Endodermal cell (in vitro differentiated cells): ENCODE measurements around the gene AKAP8. TPM values are rescaled to one million over a fixed set of nuclear protein-coding genes. Genes with fewer than 3 reads are reported as not detected.
A peak's percentile ranks its signal among the peaks of the same experiment; 100 is the strongest.

Experiments
- DNase-seq: peaks from one replicate; pipeline ENCODE4 v3.0.0-alpha.2; 2017
- H3K27ac ChIP-seq: 2 replicates; pipeline ENCODE4 v1.5.1; 2013; ENCODE audit warnings: mild to moderate bottlenecking, low read depth, low read length, moderate library complexity
- H3K27me3 ChIP-seq: 2 replicates; pipeline ENCODE4 v1.6.1; 2013; ENCODE audit warnings: mild to moderate bottlenecking, low read length, moderate library complexity; ENCODE audit not compliant: insufficient read depth, control insufficient read depth, poor library complexity, severe bottlenecking
- H3K36me3 ChIP-seq: 2 replicates; pipeline ENCODE4 v1.7.0; 2013; ENCODE audit warnings: mild to moderate bottlenecking, low read length, moderate library complexity; ENCODE audit not compliant: control insufficient read depth, insufficient read depth
- H3K4me1 ChIP-seq: one replicate; pipeline ENCODE4 v1.7.0; 2013; ENCODE audit warnings: low read length; ENCODE audit not compliant: control insufficient read depth, insufficient read depth
- H3K4me3 ChIP-seq: 2 replicates; pipeline ENCODE4 v1.5.1; 2013; ENCODE audit warnings: mild to moderate bottlenecking, low read length, moderate library complexity
- H3K9ac ChIP-seq: 2 replicates; pipeline ENCODE4 v1.6.1; 2013; ENCODE audit warnings: mild to moderate bottlenecking, low read length, moderate library complexity; ENCODE audit not compliant: poor library complexity, severe bottlenecking; ENCODE audit errors: extremely low read depth
- H3K9me3 ChIP-seq: 2 replicates; pipeline ENCODE4 v1.6.1; 2013; ENCODE audit warnings: mild to moderate bottlenecking, low read length, moderate library complexity; ENCODE audit not compliant: control insufficient read depth
- H3K27ac Mint-ChIP-seq: 2 replicates; pipeline ENCODE4 v1.8.0; 2020; ENCODE audit warnings: mixed read lengths
- H3K27me3 Mint-ChIP-seq: 2 replicates; pipeline ENCODE4 v1.8.0; 2021; ENCODE audit warnings: mild to moderate bottlenecking, mixed read lengths; ENCODE audit not compliant: insufficient read depth
- H3K36me3 Mint-ChIP-seq: 2 replicates; pipeline ENCODE4 v1.8.0; 2020; ENCODE audit warnings: low read depth, mixed read lengths
- H3K4me1 Mint-ChIP-seq: 2 replicates; pipeline ENCODE4 v1.8.0; 2020; ENCODE audit warnings: mixed read lengths
- H3K4me3 Mint-ChIP-seq: 2 replicates; pipeline ENCODE4 v1.8.0; 2020; ENCODE audit warnings: mild to moderate bottlenecking, moderate library complexity, mixed read lengths
- H3K9me3 Mint-ChIP-seq: 2 replicates; pipeline ENCODE4 v1.8.0; 2020; ENCODE audit warnings: mild to moderate bottlenecking, mixed read lengths
- WGBS, 2 experiments: methylation state at CpG; one replicate each; pipeline versions ENCODE4 v1.1.5 to v1.1.7; 2013; ENCODE audit warnings: missing lambda C conversion rate in 2 of 2, mixed read lengths in 1 of 2; ENCODE audit not compliant: insufficient coverage in 1 of 2, insufficient read length in 1 of 2; 5-methylcytosine and 5-hydroxymethylcytosine counted together
- total RNA-seq, 2 donors: library from RNA; stranded (reverse); fragmentation: NEBNext Ultra II Directional in 1 of 2; extraction: Animal tissue kit (Norgen Biotek cat#: 25700) in 1 of 2; gene quantifications; 2 replicates in 1 of 2; 3 replicates in 1 of 2; pipeline ENCODE4 v1.2.1, GENCODE V29; 2021
- TF ChIP-seq, protein P1 (sequence below): fragments of 200-600 bp; sonication (generic); conservative IDR thresholded peaks from 2 replicates; pipeline ENCODE4 v1.5.0; 2021; ENCODE audit warnings: antibody characterized with exemption, mild to moderate bottlenecking

Gene AKAP8
- total RNA-seq, 2 donors from 2014 or later = 34.9 to 39.6 TPM

DNA sequence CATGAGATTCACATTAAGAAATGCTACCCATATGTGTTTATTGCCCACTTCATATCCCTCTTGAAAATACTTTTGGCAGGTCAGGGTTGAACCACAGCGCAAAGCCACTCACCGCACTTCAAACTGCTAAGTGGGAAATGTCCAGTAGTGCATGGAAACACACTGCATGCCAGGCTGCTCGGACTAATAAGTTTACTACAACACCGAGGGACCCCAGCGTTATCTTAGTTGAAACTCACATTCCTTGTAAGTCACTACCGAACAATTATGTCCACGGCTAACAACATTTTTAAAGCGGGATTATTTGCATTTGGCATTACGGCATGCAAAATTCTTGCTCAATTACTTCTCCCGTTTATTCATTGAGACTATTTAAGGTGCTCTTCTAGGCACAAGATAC, 51.3 kb downstream of the AKAP8 start:
- H3K27me3 Mint-ChIP-seq = no peaks in the 10 kb centered on the region
- H3K9ac ChIP-seq = no peak overlapping the region
- H3K36me3 Mint-ChIP-seq = peaks cover 9% of the 10 kb centered on the region
- no peak overlapping the region for H3K4me3 Mint-ChIP-seq
- no peak overlapping the region for H3K27ac ChIP-seq
- H3K36me3 ChIP-seq = no peaks in the 10 kb centered on the region
- no peak overlapping the region for H3K27ac Mint-ChIP-seq
- no peaks in the 10 kb centered on the region for H3K9me3 ChIP-seq
- H3K4me3 ChIP-seq = peak overlapping the region; percentile 19
- TF ChIP-seq, protein P1, sequence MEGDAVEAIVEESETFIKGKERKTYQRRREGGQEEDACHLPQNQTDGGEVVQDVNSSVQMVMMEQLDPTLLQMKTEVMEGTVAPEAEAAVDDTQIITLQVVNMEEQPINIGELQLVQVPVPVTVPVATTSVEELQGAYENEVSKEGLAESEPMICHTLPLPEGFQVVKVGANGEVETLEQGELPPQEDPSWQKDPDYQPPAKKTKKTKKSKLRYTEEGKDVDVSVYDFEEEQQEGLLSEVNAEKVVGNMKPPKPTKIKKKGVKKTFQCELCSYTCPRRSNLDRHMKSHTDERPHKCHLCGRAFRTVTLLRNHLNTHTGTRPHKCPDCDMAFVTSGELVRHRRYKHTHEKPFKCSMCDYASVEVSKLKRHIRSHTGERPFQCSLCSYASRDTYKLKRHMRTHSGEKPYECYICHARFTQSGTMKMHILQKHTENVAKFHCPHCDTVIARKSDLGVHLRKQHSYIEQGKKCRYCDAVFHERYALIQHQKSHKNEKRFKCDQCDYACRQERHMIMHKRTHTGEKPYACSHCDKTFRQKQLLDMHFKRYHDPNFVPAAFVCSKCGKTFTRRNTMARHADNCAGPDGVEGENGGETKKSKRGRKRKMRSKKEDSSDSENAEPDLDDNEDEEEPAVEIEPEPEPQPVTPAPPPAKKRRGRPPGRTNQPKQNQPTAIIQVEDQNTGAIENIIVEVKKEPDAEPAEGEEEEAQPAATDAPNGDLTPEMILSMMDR = no peak
- peaks cover 4% of the 10 kb centered on the region for H3K4me1 ChIP-seq
- WGBS, 2 experiments = 96% methylated on average over 10 of the region's 10 CpGs
- peaks cover 57% of the 10 kb centered on the region for H3K4me1 Mint-ChIP-seq
- no peaks in the 10 kb centered on the region for H3K9me3 Mint-ChIP-seq
- no peaks in the 10 kb centered on the region for H3K27me3 ChIP-seq
- DNase-seq = no peak

DNA sequence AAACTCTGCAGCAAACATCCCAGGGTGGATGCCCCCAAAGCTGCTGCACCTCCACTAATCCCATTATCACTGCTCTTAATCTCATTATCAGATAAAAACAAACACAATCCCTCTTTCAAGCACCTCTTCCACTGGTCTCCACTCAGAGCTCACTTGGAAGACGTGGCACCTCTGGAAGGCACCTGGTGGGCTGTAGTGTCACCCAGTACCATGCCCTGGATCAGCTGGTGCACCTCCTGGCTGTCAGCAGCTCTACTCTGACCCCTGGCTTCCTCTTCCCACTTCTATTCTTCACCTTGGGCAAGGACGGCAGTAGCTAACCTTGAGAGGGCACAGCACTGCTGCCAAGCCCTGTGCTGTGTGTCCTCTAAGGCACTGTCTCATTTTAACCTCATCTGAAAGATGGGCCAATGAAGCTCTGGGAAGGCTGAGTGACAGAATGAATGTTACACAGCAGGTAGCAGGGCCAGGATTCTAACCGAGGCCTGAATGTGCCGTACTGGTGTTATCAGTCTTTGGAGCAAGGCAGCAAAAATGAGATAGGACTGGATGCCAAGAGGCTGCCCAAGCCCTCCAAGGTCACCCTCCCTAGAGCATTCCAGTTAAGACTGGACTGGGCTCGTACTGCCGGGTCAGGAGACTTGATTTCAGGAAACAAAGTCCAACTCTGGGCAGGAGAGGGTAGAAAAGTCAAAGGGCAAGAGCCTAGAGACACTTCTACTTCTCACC, 54.6 kb downstream of the AKAP8 start:
- peak overlapping the region; percentile 29 for H3K9ac ChIP-seq
- H3K9me3 ChIP-seq = no peaks in the 10 kb centered on the region
- TF ChIP-seq, protein P1 = peak; percentile 41
- Mint-ChIP-seq H3K4me1 (peaks cover 67% of the 10 kb centered on the region), H3K9me3 (no peaks in the 10 kb centered on the region), H3K27ac (peak overlapping the region; percentile 80), H3K36me3 (peaks cover 12% of the 10 kb centered on the region), H3K4me3 (peak overlapping the region; percentile 15), H3K27me3 (no peaks in the 10 kb centered on the region)
- peak; percentile 74 for DNase-seq
- peaks cover 4% of the 10 kb centered on the region for H3K4me1 ChIP-seq
- WGBS, 2 experiments = 59 to 80% methylated on average over 5 to 6 of the region's 6 CpGs
- no peaks in the 10 kb centered on the region for H3K36me3 ChIP-seq
- H3K27me3 ChIP-seq = no peaks in the 10 kb centered on the region
- H3K4me3 ChIP-seq = peak overlapping the region; percentile 32
- H3K27ac ChIP-seq = peak overlapping the region; percentile 19

DNA sequence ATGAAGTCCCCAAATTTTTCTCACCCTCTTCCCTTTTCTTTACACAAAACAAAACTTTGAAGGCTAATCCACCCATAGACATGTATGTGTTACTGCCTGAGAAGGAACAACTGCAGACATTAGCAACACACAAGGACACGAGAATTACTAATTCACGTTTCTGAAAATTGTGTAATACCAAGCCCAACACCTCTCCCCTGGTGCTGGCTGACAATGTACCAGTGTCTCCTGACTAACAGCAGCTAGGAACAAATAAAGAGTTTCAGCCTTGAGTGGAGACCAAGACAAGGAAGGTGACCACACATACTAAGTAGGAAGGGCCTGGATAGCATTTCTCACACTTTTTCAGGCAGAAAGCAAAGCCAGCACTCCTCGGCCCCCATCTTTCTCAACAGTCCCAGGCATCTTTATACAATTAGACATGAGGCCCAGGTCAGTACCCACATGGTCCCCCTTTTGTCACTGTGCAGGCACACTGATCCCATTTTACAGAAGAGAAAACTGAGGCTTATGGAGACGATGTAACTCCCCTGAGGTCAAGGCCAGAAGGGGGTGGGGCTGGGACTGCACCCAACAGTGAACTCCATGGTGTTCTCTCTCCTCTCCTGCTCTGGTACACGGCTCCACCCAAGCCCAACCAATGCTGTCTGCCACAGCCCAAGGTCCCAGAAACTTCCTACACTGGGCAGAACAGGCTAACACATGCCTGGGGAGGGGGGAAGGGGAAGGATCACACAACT, 55.9 kb downstream of the AKAP8 start:
- Histone ChIP-seq H3K9me3 (no peaks in the 10 kb centered on the region), H3K27ac (no peak overlapping the region), H3K27me3 (no peaks in the 10 kb centered on the region), H3K9ac (no peak overlapping the region), H3K4me3 (no peak overlapping the region), H3K36me3 (no peaks in the 10 kb centered on the region), H3K4me1 (peaks cover 4% of the 10 kb centered on the region)
- DNase-seq = no peak
- 90 to 100% methylated on average over 3 to 5 of the region's 5 CpGs for WGBS, 2 experiments
- TF ChIP-seq, protein P1 = no peak
- Mint-ChIP-seq H3K9me3 (no peaks in the 10 kb centered on the region), H3K36me3 (peaks cover 10% of the 10 kb centered on the region), H3K27me3 (no peaks in the 10 kb centered on the region), H3K4me1 (peaks cover 59% of the 10 kb centered on the region), H3K27ac (peak overlapping the region; percentile 4), H3K4me3 (no peak overlapping the region)
